Psoas muscle (tissue), 8 donors: ENCODE measurements around the gene CTF1. TPM values are rescaled to one million over a fixed set of nuclear protein-coding genes. Genes with fewer than 3 reads are reported as not detected.
"Not testable (repeated sequence)": the region's sequence is repeated elsewhere in the genome, so short reads cannot be mapped to it uniquely, and the experiment has no call there.

ENCODE experiments used
- ATAC-seq, 4 donors: fragments of 200-7000 bp; cut with Tn5 transposase; one replicate each; pipeline ENCODE4 v1.9.1; 2020; ENCODE audit warnings: moderate library complexity in 3 of 4, mild to moderate bottlenecking in 2 of 4
- DNase-seq, 2 donors: peaks; one replicate each; pipeline ENCODE4 v3.0.0-alpha.2; 2020
- H3K27ac ChIP-seq: fragments of 200-600 bp; one replicate; pipeline ENCODE4 v1.8.0; 2022
- H3K27me3 ChIP-seq, 3 donors: fragments of 200-600 bp in 1 of 3; one replicate each; pipeline versions ENCODE4 v1.6.1 to v1.8.0; 2013 to 2022; ENCODE audit warnings: low read length in 2 of 3, mild to moderate bottlenecking in 2 of 3, moderate library complexity in 1 of 3; ENCODE audit not compliant: insufficient read depth in 3 of 3
- H3K36me3 ChIP-seq, 2 donors: fragments of 200-600 bp in 1 of 2; one replicate each; pipeline versions ENCODE4 v1.6.1 to v1.8.0; 2013 to 2022; ENCODE audit warnings: low read depth in 1 of 2, mild to moderate bottlenecking in 1 of 2, moderate library complexity in 1 of 2; ENCODE audit not compliant: insufficient read depth in 1 of 2
- H3K4me1 ChIP-seq: fragments of 200-600 bp; one replicate; pipeline ENCODE4 v1.8.0; 2022
- H3K4me3 ChIP-seq: fragments of 200-600 bp; one replicate; pipeline ENCODE4 v1.8.0; 2022; ENCODE audit warnings: mild to moderate bottlenecking
- H3K9me3 ChIP-seq: fragments of 200-600 bp; one replicate; pipeline ENCODE4 v1.8.0; 2022
- WGBS, 3 donors: extraction: QIAGEN DNeasy Blood & Tissue Kit; methylation state at CpG; one replicate each; pipeline versions ENCODE4 v1.1.6 to v1.1.7; 2013; 5-methylcytosine and 5-hydroxymethylcytosine counted together
- intact Hi-C, 2 donors: fragments of 100-400 bp; cut with DNase I; formaldehyde crosslinking; loops; one replicate each; pipeline versions ENCODE4 v1.11.0 to v1.14.2; 2022
- polyA plus RNA-seq, 3 donors: library from polyadenylated mRNA; stranded (reverse); fragments of 200-250 nt; gene quantifications; one replicate each; pipeline ENCODE4 v1.2.3, GENCODE V29; 2013
- total RNA-seq, 4 donors: library from RNA; stranded (reverse); fragmentation: NEBNext Ultra II Directional in 2 of 4; extraction: Animal tissue kit (Norgen Biotek cat#: 25700) in 2 of 4; gene quantifications; one replicate each; pipeline versions ENCODE4 v1.2.1 to v1.2.4, GENCODE V29; 2021 to 2023
- TF ChIP-seq, protein P1 (sequence below): fragments of 200-600 bp; IDR thresholded peaks from one replicate; pipeline ENCODE4 v1.8.0; 2022; ENCODE audit warnings: antibody characterized with exemption
- donor health status: healthy with polysubstance abuse.
- donor health status: DM: no; HTN: no; CAD: no; lungs with moderate emphysema.
- donor health status: Bipolar disorder and iron deficiency.
- donor health status: healthy.
- donor health status: DM: yes; HTN: yes; CAD: no.
- donor health status: DM: no; HTN: no; CAD: no.
- donor health status: DM: no; HTN: no; CAD: no.
- donor health status: DM: yes; HTN: yes; CAD: no.

CTF1 gene
- total and polyA plus RNA-seq, 7 donors = 4.9 to 16.6 (median 8.5) TPM

DNA sequence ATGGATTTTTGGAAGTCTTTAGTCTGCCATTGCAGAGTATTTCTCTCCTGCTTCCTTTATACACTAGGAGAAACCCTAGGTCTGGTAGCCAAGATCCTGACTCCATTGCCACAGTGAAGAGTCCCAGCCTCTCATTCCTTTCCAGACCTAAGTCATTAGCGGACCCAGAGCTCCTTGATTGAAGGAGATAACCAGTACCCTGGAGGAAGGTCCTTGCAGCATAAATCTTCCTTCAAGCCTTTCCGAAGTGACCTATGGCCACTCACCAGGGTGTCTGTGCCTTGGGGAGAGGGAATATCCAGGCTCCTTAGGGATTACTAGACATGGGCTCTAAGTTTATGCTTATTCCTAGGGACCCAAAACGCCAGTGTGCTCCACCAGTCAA lies 38.3 kb upstream of the CTF1 start:
- Histone ChIP-seq H3K27ac (no peak overlapping the region), H3K36me3 (no peaks in the 10 kb centered on the region), H3K9me3 (no peaks in the 10 kb centered on the region), H3K4me1 (peaks cover 8% of the 10 kb centered on the region), H3K4me3 (no peak overlapping the region), H3K27me3 (no peaks in the 10 kb centered on the region)
- WGBS, 3 donors = 79 to 85% (median 84%) methylated on average over 3 of the region's 3 CpGs
- no peak for DNase-seq
- intact Hi-C loops = no loop called here
- no peak for ATAC-seq
- TF ChIP-seq, protein P1, sequence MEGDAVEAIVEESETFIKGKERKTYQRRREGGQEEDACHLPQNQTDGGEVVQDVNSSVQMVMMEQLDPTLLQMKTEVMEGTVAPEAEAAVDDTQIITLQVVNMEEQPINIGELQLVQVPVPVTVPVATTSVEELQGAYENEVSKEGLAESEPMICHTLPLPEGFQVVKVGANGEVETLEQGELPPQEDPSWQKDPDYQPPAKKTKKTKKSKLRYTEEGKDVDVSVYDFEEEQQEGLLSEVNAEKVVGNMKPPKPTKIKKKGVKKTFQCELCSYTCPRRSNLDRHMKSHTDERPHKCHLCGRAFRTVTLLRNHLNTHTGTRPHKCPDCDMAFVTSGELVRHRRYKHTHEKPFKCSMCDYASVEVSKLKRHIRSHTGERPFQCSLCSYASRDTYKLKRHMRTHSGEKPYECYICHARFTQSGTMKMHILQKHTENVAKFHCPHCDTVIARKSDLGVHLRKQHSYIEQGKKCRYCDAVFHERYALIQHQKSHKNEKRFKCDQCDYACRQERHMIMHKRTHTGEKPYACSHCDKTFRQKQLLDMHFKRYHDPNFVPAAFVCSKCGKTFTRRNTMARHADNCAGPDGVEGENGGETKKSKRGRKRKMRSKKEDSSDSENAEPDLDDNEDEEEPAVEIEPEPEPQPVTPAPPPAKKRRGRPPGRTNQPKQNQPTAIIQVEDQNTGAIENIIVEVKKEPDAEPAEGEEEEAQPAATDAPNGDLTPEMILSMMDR = no peak

DNA sequence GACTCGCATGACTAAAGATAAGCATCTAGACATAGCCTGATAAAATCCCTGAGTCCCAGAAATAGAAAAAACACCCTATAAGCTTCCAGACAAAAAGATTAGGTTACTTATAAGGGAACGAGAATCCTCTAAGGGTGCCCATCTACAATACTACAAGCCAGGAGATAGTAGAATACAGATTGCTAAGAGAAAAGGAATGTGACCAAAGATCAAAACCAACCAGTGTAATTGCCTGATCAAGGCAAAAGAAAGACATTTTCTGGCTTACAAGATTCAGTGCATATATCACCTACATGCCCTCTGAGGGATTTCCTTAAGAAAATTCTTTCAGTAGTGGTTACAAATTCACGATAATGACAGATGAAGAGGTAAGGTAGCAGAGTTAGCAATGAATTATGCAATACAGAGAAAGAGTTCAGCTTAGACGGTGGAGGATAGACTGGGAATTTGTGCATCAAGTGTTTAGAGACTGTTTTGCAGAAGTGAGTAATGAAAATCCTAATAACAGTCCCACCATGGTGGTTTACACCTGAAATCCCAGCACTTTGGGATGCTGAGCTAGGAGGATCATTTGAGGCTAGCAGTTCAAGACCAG lies 37.5 kb upstream of the CTF1 start:
- intact Hi-C loops = no loop called here
- ATAC-seq (no peak), DNase-seq (no peak)
- 50 to 63% (median 50%) methylated on average over 4 of the region's 4 CpGs for WGBS, 3 donors
- H3K4me3 ChIP-seq = no peak overlapping the region
- TF ChIP-seq, protein P1 = no peak
- no peak overlapping the region for H3K27ac ChIP-seq
- H3K27me3 ChIP-seq = no peaks in the 10 kb centered on the region
- H3K9me3 ChIP-seq = no peaks in the 10 kb centered on the region
- H3K4me1 ChIP-seq = peaks cover 8% of the 10 kb centered on the region
- no peaks in the 10 kb centered on the region for H3K36me3 ChIP-seq

DNA sequence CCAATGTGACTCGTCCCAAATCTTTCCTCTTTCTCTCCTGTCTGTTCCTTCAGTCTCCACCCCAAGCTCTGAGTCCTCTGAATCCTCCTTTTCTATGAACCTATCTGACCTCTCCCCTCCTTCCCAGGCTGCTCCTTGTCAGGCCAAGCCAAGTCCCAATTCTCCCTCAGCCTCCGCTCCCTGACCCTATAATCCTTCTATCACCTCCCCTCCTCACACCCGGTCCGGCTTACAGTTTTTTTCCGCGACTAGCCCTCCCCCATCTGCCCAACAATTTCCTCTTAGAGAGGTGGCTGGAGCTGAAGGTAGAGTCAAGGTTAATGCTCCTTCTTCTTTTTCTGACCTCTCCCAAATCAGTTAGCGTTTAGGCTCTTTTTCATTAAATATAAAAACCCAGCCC lies 35.7 kb upstream of the CTF1 start:
- ATAC-seq, H3K4me1 ChIP-seq, H3K4me3 ChIP-seq, H3K27ac ChIP-seq, DNase-seq, intact Hi-C loops, H3K36me3 ChIP-seq, H3K27me3 ChIP-seq, H3K9me3 ChIP-seq: not testable (repeated sequence)
- 78 to 85% (median 80%) methylated on average over 7 of the region's 7 CpGs for WGBS, 3 donors

DNA sequence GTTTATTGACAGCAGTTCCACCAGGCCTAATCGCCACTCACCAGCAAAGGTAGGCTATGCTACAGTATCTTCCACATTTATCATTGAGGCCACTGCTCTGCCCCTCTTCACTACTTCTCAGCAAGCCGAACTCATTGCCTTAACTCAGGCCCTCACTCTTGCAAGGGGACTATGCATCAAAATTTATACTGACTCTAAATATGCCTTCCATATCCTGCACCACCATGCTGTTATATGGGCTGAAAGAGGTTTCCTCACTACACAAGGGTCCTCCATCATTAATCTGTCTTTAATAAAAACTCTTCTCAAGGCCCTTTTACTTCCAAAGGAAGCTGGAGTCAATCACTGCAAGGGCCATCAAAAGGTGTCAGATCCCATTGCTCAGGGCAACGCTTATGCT lies 33.2 kb upstream of the CTF1 start:
- H3K36me3 ChIP-seq, H3K27me3 ChIP-seq, DNase-seq, H3K9me3 ChIP-seq, H3K4me1 ChIP-seq, intact Hi-C loops, H3K4me3 ChIP-seq, ATAC-seq, H3K27ac ChIP-seq: not testable (repeated sequence)
- 92 to 94% (median 94%) methylated on average over 3 of the region's 3 CpGs for WGBS, 3 donors

DNA sequence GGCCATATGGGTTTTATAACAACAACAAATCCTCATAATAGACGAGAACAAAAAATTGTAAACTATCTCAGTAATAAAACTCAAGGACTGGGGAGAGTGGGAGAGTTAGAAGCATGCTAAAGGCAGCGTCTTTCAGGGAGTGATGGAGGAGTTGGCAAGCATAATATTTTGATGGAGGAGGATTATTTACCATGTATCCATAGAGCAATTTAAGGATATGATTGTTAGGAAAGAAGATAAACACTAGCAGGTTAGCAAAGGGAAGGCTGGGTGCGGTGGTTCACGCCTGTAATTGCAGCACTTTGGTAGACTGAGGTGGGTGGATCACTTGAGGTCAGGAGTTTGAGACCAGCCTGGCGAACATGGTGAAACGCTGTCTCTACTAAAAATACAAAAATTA lies 30.4 kb upstream of the CTF1 start:
- WGBS, 3 donors = 80 to 84% (median 80%) methylated on average over 6 of the region's 6 CpGs
- Histone ChIP-seq H3K4me3 (no peak overlapping the region), H3K9me3 (no peaks in the 10 kb centered on the region), H3K4me1 (no peaks in the 10 kb centered on the region), H3K36me3 (no peaks in the 10 kb centered on the region), H3K27ac (no peak overlapping the region), H3K27me3 (no peaks in the 10 kb centered on the region)
- ATAC-seq = no peak
- TF ChIP-seq, protein P1 = no peak
- intact Hi-C loops = no loop called here
- no peak for DNase-seq

DNA sequence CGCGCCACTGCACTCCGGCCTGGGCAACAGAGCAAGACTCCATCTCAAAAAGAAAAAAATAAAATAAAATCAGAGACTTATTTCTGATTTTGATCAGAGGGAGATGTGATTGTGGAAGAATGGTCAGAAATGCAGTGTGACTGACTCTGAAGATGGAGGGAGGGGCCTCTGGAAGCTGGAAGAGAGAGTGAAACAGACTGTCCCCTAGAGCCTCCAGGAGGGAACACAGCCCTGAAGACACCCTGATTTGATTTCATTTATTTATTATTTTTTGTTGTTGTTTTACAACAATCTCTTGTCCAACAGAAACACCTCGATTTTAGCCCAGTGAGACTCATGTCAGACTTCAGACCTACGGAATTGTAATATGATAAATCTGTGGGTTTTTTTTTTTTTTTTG lies 28.7 kb upstream of the CTF1 start:
- Histone ChIP-seq H3K36me3 (peaks cover 0 to 5% of the 10 kb centered on the region in 2 donors), H3K4me1 (peaks cover 2% of the 10 kb centered on the region), H3K4me3 (no peak overlapping the region), H3K9me3 (no peaks in the 10 kb centered on the region), H3K27me3 (no peaks in the 10 kb centered on the region), H3K27ac (no peak overlapping the region)
- 92 to 95% (median 94%) methylated on average over 5 of the region's 5 CpGs for WGBS, 3 donors
- TF ChIP-seq, protein P1 = no peak
- intact Hi-C loops = no loop called here
- ATAC-seq = no peak
- no peak for DNase-seq
